Activated CD4-positive, alpha-beta T cell treated with anti-CD3 and anti-CD28 coated beads, Interleukin-2, amount 10 ng/mL, durations not matched to agents 24 days and 14 days (primary cell): ENCODE results near the gene DYRK1B. TPM values are rescaled to one million over a fixed set of nuclear protein-coding genes. Genes with fewer than 3 reads are reported as not detected.

ENCODE experiments used
- DNase-seq: peaks from one replicate; pipeline ENCODE4 v3.0.0; 2022
- H3K27ac Mint-ChIP-seq: one replicate; pipeline ENCODE4 v1.8.0; 2022; ENCODE audit warnings: mild to moderate bottlenecking, mixed read lengths
- H3K27me3 Mint-ChIP-seq: one replicate; pipeline ENCODE4 v1.8.0; 2022; ENCODE audit warnings: mixed read lengths
- H3K36me3 Mint-ChIP-seq: one replicate; pipeline ENCODE4 v1.8.0; 2022; ENCODE audit warnings: low read depth, mild to moderate bottlenecking, mixed read lengths
- H3K4me1 Mint-ChIP-seq: one replicate; pipeline ENCODE4 v1.8.0; 2021; ENCODE audit warnings: mixed read lengths
- H3K4me3 Mint-ChIP-seq: one replicate; pipeline ENCODE4 v1.8.0; 2022; ENCODE audit warnings: mild to moderate bottlenecking, moderate library complexity, mixed read lengths
- H3K9me3 Mint-ChIP-seq: one replicate; pipeline ENCODE4 v1.8.0; 2021; ENCODE audit warnings: mixed read lengths
- intact Hi-C: fragments of 100-400 bp; cut with micrococcal nuclease; formaldehyde crosslinking; loops from one replicate; pipeline ENCODE4 v1.15.1; 2023
- total RNA-seq: library from RNA; stranded (reverse); gene quantifications from 2 replicates; pipeline ENCODE4 v1.2.3, GENCODE V29; 2022

The DYRK1B gene
- total RNA-seq, 1 donor from 2014 or later: 4.5 TPM

DNA sequence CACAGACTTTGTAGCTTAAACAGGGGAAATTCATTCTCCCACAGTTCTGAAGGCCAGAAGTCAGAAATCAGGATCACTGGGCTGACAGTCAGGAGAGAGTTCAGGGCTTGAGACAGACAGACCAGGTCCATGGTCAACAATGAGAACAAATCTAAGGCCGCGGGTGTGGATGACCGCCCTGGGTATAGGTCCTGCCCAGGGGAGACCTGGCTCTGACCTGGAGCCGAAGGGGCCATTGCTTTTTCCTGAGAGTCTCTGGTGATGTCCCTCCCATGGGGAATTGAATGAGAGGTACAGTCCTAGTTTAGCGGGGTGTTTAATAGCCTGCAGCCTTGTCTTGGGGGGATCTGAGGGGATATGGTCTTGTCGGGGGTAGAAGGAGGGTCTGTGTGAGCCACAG lies 37.4 kb upstream of the DYRK1B start:
- intact Hi-C loops: no loop called here
- H3K4me1 Mint-ChIP-seq: no peaks in the 10 kb centered on the region
- H3K36me3 Mint-ChIP-seq: no peaks in the 10 kb centered on the region
- no peak overlapping the region for H3K27ac Mint-ChIP-seq
- DNase-seq: no peak
- H3K9me3 Mint-ChIP-seq: no peaks in the 10 kb centered on the region
- no peaks in the 10 kb centered on the region for H3K27me3 Mint-ChIP-seq
- H3K4me3 Mint-ChIP-seq: no peak overlapping the region

DNA sequence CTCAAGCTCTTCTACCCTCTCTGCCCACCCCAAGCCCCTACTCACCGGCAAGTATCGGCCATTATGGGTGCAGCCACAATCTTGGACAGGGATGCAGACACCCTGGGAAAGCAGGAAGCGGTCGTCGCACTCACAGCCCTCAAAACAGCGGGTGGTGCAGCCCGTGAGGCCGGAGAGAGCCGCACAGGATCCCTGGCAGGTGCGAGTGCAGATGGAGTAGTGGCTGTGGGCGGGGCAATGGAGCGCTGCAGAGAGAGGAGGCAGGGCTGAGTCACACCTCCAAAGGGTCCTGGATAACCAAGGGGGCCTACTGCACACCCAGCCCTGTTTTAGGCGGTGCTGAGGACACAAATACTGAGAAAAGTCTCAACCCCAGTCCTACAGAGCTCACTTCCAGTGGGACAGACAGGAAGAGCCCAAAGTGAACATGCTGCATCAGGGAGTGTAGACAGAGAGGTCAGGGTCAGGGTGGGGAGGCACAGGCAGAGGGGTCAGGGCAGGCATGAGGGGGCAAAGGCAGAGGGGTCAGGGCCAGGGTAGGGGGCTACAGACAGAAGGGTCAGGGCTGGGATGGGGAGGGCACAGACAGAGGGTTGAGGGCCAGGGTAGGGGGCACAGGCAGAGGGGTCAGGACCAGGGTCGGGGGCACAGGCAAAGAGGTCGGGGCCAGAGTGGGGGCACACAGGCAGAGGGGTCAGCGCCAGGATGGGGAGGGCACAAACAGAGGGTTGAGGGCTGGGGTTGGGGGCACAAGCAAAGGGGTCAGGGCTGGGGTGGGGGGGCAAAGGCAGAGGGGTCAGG lies 36.4 kb upstream of the DYRK1B start:
- H3K9me3 Mint-ChIP-seq: no peaks in the 10 kb centered on the region
- intact Hi-C loops: no loop called here
- no peak for DNase-seq
- no peaks in the 10 kb centered on the region for H3K27me3 Mint-ChIP-seq
- no peaks in the 10 kb centered on the region for H3K4me1 Mint-ChIP-seq
- H3K27ac Mint-ChIP-seq: no peak overlapping the region
- H3K4me3 Mint-ChIP-seq: no peak overlapping the region
- no peaks in the 10 kb centered on the region for H3K36me3 Mint-ChIP-seq

DNA sequence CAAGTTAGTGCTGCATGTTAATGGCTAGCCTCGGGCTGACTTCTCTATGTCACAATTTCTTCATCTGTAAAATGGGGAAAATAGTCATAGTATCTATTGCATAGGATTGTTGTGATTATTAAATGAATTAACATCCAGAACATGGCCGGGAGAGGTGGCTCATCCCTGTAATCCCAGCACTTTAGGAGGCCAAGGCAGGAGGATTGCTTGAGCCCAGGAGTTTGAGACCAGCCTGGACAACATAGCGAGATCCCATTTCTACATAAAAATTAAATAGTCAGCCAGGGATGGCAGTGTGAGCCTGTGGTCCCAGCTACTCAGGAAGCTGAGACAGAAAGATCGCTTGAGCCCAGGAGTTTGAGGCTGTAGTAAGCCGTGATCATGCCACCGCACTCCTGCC lies 34.0 kb upstream of the DYRK1B start:
- no peak for DNase-seq
- H3K27me3 Mint-ChIP-seq: no peaks in the 10 kb centered on the region
- no peak overlapping the region for H3K4me3 Mint-ChIP-seq
- intact Hi-C loops: no loop called here
- H3K27ac Mint-ChIP-seq: no peak overlapping the region
- H3K9me3 Mint-ChIP-seq: no peaks in the 10 kb centered on the region
- H3K4me1 Mint-ChIP-seq: no peaks in the 10 kb centered on the region
- H3K36me3 Mint-ChIP-seq: no peaks in the 10 kb centered on the region

DNA sequence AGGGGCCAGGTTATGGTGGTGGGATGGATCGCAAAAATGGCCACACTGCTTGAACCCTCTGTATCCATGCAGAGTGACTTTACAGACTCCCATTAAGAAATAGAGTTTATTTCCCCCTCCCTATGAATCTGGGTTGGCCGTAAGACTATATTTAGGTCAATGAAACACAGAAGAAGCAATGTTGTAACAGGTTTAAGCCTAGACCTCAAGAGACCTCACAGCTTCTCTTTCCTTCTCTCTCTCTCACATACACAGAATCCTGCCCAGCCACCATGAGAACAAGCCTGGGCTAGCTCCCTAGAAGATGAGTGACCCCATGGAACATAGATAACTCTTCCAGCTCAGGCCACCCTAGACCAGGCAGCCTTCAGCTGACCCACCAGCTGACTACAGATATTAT lies 33.2 kb upstream of the DYRK1B start:
- no peak overlapping the region for H3K4me3 Mint-ChIP-seq
- H3K27ac Mint-ChIP-seq: no peak overlapping the region
- no peaks in the 10 kb centered on the region for H3K36me3 Mint-ChIP-seq
- intact Hi-C loops: no loop called here
- DNase-seq: no peak
- no peaks in the 10 kb centered on the region for H3K9me3 Mint-ChIP-seq
- no peaks in the 10 kb centered on the region for H3K4me1 Mint-ChIP-seq
- no peaks in the 10 kb centered on the region for H3K27me3 Mint-ChIP-seq

DNA sequence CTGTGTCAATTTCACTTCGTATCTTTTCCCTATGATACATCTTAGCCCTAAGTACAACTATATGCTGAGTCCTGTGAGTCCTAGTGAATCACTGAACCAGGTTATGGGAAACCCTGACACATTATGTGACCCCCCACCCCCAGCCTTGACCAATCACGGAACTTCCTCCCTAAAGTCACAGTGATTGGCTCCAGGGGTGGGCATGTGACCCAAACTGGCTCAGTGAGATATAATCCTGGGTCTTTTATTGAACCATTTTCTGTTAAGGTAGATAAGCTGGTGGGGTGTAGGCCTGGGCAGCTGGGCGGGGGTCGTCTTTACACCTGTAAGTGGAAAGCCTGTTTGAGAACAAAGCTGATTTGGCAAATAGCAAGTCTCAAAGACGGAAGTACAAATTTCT lies 32.0 kb upstream of the DYRK1B start:
- intact Hi-C loops: no loop called here
- Mint-ChIP-seq H3K4me3 (no peak overlapping the region), H3K36me3 (no peaks in the 10 kb centered on the region), H3K4me1 (no peaks in the 10 kb centered on the region), H3K9me3 (no peaks in the 10 kb centered on the region), H3K27ac (no peak overlapping the region), H3K27me3 (peaks cover 2% of the 10 kb centered on the region)
- DNase-seq: no peak

DNA sequence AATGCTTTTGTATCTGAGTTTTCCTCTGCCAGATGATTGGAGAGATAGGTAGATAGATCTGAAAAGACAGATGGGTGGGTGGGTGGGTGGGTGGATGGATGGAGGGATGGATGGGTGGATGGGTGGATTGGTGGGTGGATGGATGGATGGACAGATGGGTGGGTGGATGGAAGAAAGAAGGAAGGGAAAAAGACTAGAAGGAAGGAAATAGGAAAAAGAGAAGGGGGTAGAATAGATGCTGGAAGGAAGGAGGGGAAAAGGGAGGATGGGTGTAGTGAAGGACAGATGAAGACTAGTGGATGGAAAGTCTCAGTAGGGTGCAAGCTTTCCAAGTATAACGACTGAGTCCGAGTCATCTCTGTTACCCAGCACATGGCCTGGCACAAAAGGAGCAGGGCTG lies 31.2 kb upstream of the DYRK1B start:
- no peak overlapping the region for H3K27ac Mint-ChIP-seq
- H3K36me3 Mint-ChIP-seq: no peaks in the 10 kb centered on the region
- H3K4me1 Mint-ChIP-seq: no peaks in the 10 kb centered on the region
- DNase-seq: no peak
- H3K9me3 Mint-ChIP-seq: no peaks in the 10 kb centered on the region
- no peak overlapping the region for H3K4me3 Mint-ChIP-seq
- peaks cover 2% of the 10 kb centered on the region for H3K27me3 Mint-ChIP-seq
- intact Hi-C loops: no loop called here

DNA sequence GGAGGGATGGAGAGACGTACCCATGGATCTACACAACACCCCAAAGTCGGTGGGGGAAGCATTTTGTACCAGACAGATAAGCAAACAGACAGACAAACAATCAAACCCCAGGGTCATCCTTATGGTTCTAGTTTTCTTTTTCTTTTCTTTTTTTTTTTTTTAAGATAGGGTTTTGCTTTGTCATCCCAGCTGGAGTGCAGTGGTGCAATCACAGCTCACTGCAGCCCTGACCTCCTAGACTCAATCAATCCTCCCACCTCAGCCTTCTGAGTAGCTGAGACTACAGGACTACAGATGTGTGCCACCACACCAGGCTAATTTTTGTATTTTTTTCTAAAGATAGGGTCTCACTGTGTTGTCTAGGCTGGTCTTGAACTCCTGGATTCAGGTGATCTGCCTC lies 30.2 kb upstream of the DYRK1B start:
- no peak overlapping the region for H3K27ac Mint-ChIP-seq
- H3K4me3 Mint-ChIP-seq: no peak overlapping the region
- no peak for DNase-seq
- no peaks in the 10 kb centered on the region for H3K9me3 Mint-ChIP-seq
- intact Hi-C loops: no loop called here
- peaks cover 4% of the 10 kb centered on the region for H3K27me3 Mint-ChIP-seq
- no peaks in the 10 kb centered on the region for H3K4me1 Mint-ChIP-seq
- no peaks in the 10 kb centered on the region for H3K36me3 Mint-ChIP-seq

DNA sequence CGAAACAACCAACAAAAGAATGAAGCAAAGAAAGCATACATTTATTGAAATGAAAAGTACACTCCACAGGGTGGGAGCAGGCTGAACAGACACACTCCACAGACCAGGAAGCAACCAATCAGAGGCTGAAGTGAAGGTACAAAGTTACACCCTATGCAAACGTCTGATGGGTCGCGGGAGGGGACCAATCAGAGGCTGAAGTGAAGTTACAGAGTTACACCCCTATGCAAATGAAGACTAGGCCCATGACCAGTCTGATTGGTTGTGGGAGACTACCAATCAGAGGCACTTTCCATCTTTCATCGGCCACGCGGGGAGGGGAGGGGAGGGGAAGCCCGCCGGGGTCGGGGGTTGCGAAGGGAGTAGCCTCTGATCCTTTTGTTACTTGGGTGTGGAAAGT lies 24.6 kb upstream of the DYRK1B start:
- no peaks in the 10 kb centered on the region for H3K4me1 Mint-ChIP-seq
- no peak overlapping the region for H3K4me3 Mint-ChIP-seq
- intact Hi-C loops: no loop called here
- H3K9me3 Mint-ChIP-seq: no peaks in the 10 kb centered on the region
- peaks cover 7% of the 10 kb centered on the region for H3K27me3 Mint-ChIP-seq
- no peak overlapping the region for H3K27ac Mint-ChIP-seq
- H3K36me3 Mint-ChIP-seq: no peaks in the 10 kb centered on the region
- no peak for DNase-seq

DNA sequence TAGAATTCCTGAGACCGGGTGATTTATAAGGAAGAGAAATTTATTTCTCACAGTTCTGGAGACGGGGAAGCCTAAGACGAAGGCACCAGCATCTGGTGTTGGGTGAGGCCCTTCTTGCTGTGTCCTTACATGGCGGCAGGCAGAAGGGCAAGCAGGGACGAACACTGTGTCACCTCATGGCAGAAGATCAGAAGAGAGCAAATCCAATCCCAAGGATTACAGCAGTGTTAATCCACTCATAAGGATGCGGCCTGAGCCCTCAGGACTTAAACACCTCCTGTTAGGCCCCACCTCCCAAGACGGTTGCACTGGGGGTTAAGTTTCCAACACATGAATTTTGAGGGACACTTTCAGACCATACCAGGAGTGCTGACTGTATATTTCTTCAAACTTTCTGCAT lies 18.9 kb upstream of the DYRK1B start:
- no peaks in the 10 kb centered on the region for H3K36me3 Mint-ChIP-seq
- no peaks in the 10 kb centered on the region for H3K9me3 Mint-ChIP-seq
- peaks cover 3% of the 10 kb centered on the region for H3K4me1 Mint-ChIP-seq
- peaks cover 5% of the 10 kb centered on the region for H3K27me3 Mint-ChIP-seq
- no peak overlapping the region for H3K27ac Mint-ChIP-seq
- H3K4me3 Mint-ChIP-seq: no peak overlapping the region
- no peak for DNase-seq
- intact Hi-C loops: no loop called here

DNA sequence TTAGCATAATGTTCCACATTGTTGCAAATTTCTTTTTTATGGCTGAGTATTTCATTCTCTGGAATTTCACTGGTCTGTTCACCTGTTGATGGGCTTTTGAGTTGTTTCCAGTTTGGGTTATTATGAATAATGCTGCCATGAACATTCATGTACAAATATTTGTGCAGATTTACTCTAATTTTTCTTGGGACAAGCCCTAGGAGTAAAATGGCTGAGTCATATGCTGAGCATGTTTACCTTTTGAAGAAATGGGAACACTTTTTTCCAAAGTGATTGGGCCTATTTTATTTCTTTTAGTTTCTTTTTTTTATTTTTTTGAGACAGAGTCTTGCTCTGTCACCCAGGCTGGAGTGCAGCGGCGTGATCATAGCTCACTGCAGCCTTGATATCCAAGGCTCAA lies 16.9 kb upstream of the DYRK1B start:
- H3K27me3 Mint-ChIP-seq: peaks cover 3% of the 10 kb centered on the region
- no peak for DNase-seq
- no peak overlapping the region for H3K27ac Mint-ChIP-seq
- H3K9me3 Mint-ChIP-seq: peaks cover 3% of the 10 kb centered on the region
- no peaks in the 10 kb centered on the region for H3K36me3 Mint-ChIP-seq
- H3K4me1 Mint-ChIP-seq: peaks cover 12% of the 10 kb centered on the region
- H3K4me3 Mint-ChIP-seq: no peak overlapping the region
- intact Hi-C loops: no loop called here

DNA sequence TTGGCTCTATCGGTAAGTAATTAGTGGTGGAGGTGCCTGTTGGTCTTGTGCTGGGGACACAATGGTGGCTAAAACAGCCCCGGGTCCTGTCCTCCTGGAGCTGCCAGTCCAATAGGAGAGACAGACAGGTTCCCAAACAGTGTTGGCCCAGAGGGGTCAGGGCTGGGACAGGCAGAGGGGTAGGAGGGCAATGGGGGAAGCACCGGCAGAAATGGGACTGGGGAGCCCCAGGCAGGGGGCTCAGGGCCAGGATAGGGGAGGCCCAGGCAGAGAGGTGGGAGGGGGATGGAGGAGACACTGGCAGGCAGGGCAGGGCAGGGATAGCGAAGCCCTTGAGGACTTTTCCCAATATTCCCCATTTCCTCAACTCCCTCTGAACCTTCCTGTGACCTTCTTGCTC lies 14.4 kb upstream of the DYRK1B start:
- Mint-ChIP-seq H3K27ac (no peak overlapping the region), H3K9me3 (peaks cover 3% of the 10 kb centered on the region), H3K4me3 (no peak overlapping the region), H3K27me3 (peaks cover 1% of the 10 kb centered on the region), H3K4me1 (peaks cover 25% of the 10 kb centered on the region), H3K36me3 (peaks cover 12% of the 10 kb centered on the region)
- intact Hi-C loops: loop anchor here (5.0 to 10.0 kb wide), 2 partner anchors 171 to 294 kb away; no protein-coding TSS in a partner anchor
- DNase-seq: no peak

DNA sequence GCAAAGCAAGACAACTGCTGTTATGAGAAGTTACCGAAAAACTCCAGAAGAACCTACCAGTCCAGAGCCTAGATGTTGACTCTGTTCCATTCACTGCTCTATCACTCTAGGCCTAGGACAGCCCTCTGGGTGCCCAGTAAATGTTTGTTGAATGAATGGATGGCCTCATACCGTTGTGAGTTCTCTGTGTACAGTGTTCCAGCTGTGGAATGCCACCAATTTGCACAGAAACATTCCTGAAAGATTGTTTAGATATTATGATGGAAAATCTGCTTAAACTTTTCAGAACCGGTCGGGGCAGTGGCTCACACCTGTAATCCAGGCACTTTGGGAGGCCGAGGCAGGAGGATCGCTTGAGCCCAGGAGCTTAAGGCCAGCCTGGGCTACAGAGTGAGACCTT lies 13.6 kb upstream of the DYRK1B start:
- Mint-ChIP-seq H3K4me1 (peaks cover 33% of the 10 kb centered on the region), H3K27ac (peak overlapping the region; percentile 92), H3K9me3 (peaks cover 3% of the 10 kb centered on the region), H3K36me3 (peaks cover 12% of the 10 kb centered on the region), H3K4me3 (no peak overlapping the region), H3K27me3 (peaks cover 1% of the 10 kb centered on the region)
- intact Hi-C loops: loop anchor here (2.0 to 10.0 kb wide), 3 partner anchors 123 to 293 kb away; partner anchors contain the start of gene PSMC4
- DNase-seq: no peak

DNA sequence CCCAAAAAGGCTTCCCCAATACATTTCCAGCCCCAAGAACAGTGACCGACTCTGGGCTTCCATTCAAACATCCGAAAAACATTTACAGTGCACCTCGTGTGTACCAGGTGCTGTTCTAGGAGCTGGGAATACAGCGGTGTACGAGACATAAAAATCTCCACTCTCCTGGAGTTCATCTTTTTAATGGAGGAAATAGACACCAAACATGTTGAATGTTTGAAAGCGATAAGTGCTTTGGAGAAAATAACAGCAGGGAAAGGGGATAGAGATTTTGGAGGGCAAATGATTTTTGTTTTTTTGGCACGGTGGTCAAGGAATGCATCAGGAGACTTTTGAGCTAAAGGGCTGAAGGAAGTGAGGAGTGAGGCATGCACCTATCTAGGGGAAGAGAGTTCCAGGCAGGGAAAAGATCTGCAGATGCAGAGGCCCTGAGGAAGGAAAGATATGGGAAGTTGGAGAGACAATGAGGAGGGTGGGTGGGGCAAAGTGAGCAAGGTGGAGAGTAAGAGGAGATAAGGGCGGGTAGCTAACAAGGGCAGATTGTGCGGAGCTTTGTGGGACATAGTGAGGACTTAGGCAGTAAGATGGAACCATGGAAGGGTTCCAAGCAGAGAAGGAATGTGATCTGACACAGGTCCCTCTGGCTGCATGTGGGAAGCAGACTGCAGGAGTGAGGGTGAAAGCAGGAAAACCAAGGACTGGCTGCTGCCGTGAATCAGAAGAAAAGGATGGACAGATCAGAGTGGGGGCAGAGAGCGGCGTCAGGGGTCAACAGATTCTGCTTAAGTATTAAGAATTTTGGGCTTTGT lies 12.9 kb upstream of the DYRK1B start:
- Mint-ChIP-seq H3K27ac (peak overlapping the region; percentile 92), H3K36me3 (peaks cover 14% of the 10 kb centered on the region), H3K4me1 (peaks cover 38% of the 10 kb centered on the region), H3K9me3 (peaks cover 3% of the 10 kb centered on the region), H3K4me3 (peak overlapping the region; percentile 93), H3K27me3 (peaks cover 1% of the 10 kb centered on the region)
- no peak for DNase-seq
- intact Hi-C loops: loop anchor here (1.0 to 10.0 kb wide), 4 partner anchors 23 to 292 kb away; partner anchors contain the start of gene PSMC4
